ENCODE measurements around the gene WDR59. TPM values are rescaled to one million over a fixed set of nuclear protein-coding genes. Genes with fewer than 3 reads are reported as not detected.
"Not testable (repeated sequence)": the region's sequence is repeated elsewhere in the genome, so short reads cannot be mapped to it uniquely, and the experiment has no call there.

The WDR59 gene
- total and polyA plus RNA-seq, 9 of the 15 experiments (the other 6 are each of a cell fraction or from before 2014, with no cell fraction given), result 12.7 to 126 (median 34.7) TPM

- H3K4me3 ChIP-seq; H4K20me1 ChIP-seq (replicated peaks; ENCODE audit: control insufficient read depth, insufficient read depth, low read length); H3K9ac ChIP-seq (ENCODE audit: insufficient read depth in 1 of 2, low read depth in 2 of 2, low read length in 2 of 2); H3K79me2 ChIP-seq (ENCODE audit: control insufficient read depth, insufficient read depth, low read length); in situ Hi-C loops (cut with MboI); H3K9me1 ChIP-seq (ENCODE audit: control insufficient read depth, insufficient read depth, low read length); DNase-seq (ENCODE audit: extremely low read depth in 1 of 4, low spot score in 3 of 4); H3K4me1 ChIP-seq (replicated peaks in 1 of 2; ENCODE audit: control insufficient read depth in 2 of 2, insufficient read depth in 2 of 2, low read length in 2 of 2); CTCF ChIA-PET (ENCODE audit: low intra/inter-chr PET ratio); H2AFZ ChIP-seq (ENCODE audit: low read depth, low read length); H3K27ac ChIP-seq (ENCODE audit: extremely low read depth, low read depth, low read length); H3K27me3 ChIP-seq (ENCODE audit: control insufficient read depth in 2 of 2, insufficient read depth in 2 of 2, low read length in 2 of 2); H3K4me2 ChIP-seq (ENCODE audit: insufficient read depth, low read length); H3K9me3 ChIP-seq (replicated peaks; ENCODE audit: control insufficient read depth, insufficient read depth, low read depth, low read length); BruUV-seq (replicated peaks); intact Hi-C loops (cut with micrococcal nuclease); H3K36me3 ChIP-seq (ENCODE audit: control insufficient read depth, insufficient read depth, low read length): not testable (repeated sequence)
- ATAC-seq (0 out of 3 replicates have a peak, but pooled peaks have one; percentile 15), FAIRE-seq (peak; percentile 37)
- 29% methylated on average over 12 of the region's 14 CpGs for WGBS (ENCODE audit: insufficient coverage, low coverage, missing lambda C conversion rate)
- POLR2A ChIA-PET, result interaction anchor here (0.6 to 1.5 kb wide), 2 partner anchors 11 to 16 kb away, joined by 3 to 5 read pairs; no protein-coding TSS in a partner anchor
These were observed 141.4 kb downstream of the WDR59 start for GRCh38 chr16:74843381-74844035.

GRCh38 chr16:74842413-74842812 is 142.5 kb downstream of the WDR59 start:
- no peaks in the 10 kb centered on the region for H3K79me2 ChIP-seq (ENCODE audit: control insufficient read depth, insufficient read depth, low read length)
- H3K36me3 ChIP-seq (ENCODE audit: control insufficient read depth, insufficient read depth, low read length), result no peaks in the 10 kb centered on the region
- H3K4me1 ChIP-seq (replicated peaks in 1 of 2; ENCODE audit: control insufficient read depth in 2 of 2, insufficient read depth in 2 of 2, low read length in 2 of 2), result peaks cover 0 to 4% of the 10 kb centered on the region in 2 experiments; a peak in 3 of 5 replicates
- peaks cover 0 to 3% of the 10 kb centered on the region in 2 experiments; a peak in 1 of 5 replicates for H3K27me3 ChIP-seq (ENCODE audit: control insufficient read depth in 2 of 2, insufficient read depth in 2 of 2, low read length in 2 of 2)
- TF ChIP-seq THRA (IDR thresholded peaks at IDR 0.05) (peak; percentile 50; the same call in 1 of the 2 replicates), ZNF398 (CRISPR knock-in tag; IDR thresholded peaks at IDR 0.05) (no peak), MYNN (IDR thresholded peaks at IDR 0.05) (no peak), MYNN (CRISPR knock-in tag; IDR thresholded peaks at IDR 0.05) (no peak), TSHZ1 (CRISPR knock-in tag; IDR thresholded peaks at IDR 0.05) (no peak)
- CTCF ChIA-PET (ENCODE audit: low intra/inter-chr PET ratio), result no interaction called here
- BruUV-seq (replicated peaks), result no TSS peak
- no peak overlapping the region for H3K27ac ChIP-seq (ENCODE audit: extremely low read depth, low read depth, low read length)
- no peaks in the 10 kb centered on the region for H3K9me1 ChIP-seq (ENCODE audit: control insufficient read depth, insufficient read depth, low read length)
- no peak for DNase-seq (ENCODE audit: extremely low read depth in 1 of 4, low spot score in 3 of 4)
- no peak for FAIRE-seq
- H3K9me3 ChIP-seq (replicated peaks; ENCODE audit: control insufficient read depth, insufficient read depth, low read depth, low read length), result no peaks in the 10 kb centered on the region
- no peak overlapping the region for H3K4me3 ChIP-seq
- no peak overlapping the region for H3K4me2 ChIP-seq (ENCODE audit: insufficient read depth, low read length)
- WGBS (ENCODE audit: insufficient coverage, low coverage, missing lambda C conversion rate), result 27% methylated on average over 6 of the region's 6 CpGs
- no peak overlapping the region for H2AFZ ChIP-seq (ENCODE audit: low read depth, low read length)
- 0 out of 4 replicates have a peak overlapping the region, but pooled peaks of 1 of the 2 experiments have one; percentile 57 for H3K9ac ChIP-seq (ENCODE audit: insufficient read depth in 1 of 2, low read depth in 2 of 2, low read length in 2 of 2)
- H4K20me1 ChIP-seq (replicated peaks; ENCODE audit: control insufficient read depth, insufficient read depth, low read length), result no peaks in the 10 kb centered on the region
- in situ Hi-C loops (cut with MboI) (no loop called here), intact Hi-C loops (cut with micrococcal nuclease) (no loop called here)
- POLR2A ChIA-PET, result interaction anchor here (1.5 kb wide), 1 partner anchor 18 kb away, joined by 5 read pairs; no protein-coding TSS in a partner anchor
- no peak for ATAC-seq
